ENCODE measurements around the gene PSMA6. TPM values are rescaled to one million over a fixed set of nuclear protein-coding genes. Genes with fewer than 3 reads are reported as not detected.

The PSMA6 gene
- total RNA-seq (2022) (297 and 341 TPM in 2 replicates), Bru-seq, nascent RNA (percentile 94 among the genes with signal in this experiment), BruChase-seq, experiment 1, labeled RNA remaining after a 6-hour chase (percentile 99 among the genes with signal in this experiment), BruChase-seq, experiment 2, labeled RNA remaining after a 2-hour chase (percentile 98 among the genes with signal in this experiment)
- long read RNA-seq, full-length matches to known transcripts = 681 of 702 reads
- long read RNA-seq, partial matches to known transcripts = 1 of 702 reads
- long read RNA-seq, other reads (novel, unspliced or antisense) = 20 of 702 reads

DNA sequence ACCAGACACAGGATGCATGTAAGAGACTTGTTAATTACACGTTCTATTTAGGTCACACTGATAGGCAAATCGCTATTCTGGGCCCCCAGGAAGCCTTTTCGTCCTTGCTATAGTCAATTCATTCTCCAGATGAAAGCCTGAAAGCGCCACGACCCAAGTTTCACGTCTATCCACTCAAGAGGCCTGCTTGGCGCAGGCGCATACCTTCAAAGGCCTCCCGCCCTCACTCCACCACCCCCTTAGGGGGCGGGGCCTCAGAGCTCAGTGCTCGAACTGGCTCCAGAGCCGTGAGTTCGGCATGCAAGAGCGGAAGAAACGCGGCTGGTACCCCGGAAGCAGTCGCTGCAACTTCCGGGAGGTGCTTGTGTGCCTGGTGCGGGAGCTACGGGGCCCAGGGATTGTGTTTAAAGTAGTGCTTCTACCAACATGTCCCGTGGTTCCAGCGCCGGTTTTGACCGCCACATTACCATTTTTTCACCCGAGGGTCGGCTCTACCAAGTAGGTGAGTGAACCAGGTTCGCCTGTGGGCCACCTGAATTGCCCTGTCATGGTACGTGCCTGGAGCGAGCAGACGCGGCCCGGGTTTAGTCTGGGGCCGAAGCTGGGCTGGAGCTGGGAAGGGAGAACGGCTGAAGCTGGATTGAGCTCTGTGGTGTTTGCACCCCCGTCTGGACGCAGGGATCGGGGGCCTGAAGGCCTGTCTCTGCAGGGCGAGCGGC is at the start of gene PSMA6:
Gene PSMA6, plus strand, starts transcription at position 332 of the 719 bp plus-strand sequence. Its CDS starts 95 bp downstream, at position 427.
- peaks cover 24% of the 10 kb centered on the region for H3K4me1 Mint-ChIP-seq (ENCODE audit: low read depth, unreplicated experiment)
- no peaks in the 10 kb centered on the region for H3K27me3 Mint-ChIP-seq (ENCODE audit: unreplicated experiment)
- intact Hi-C loops (cut with micrococcal nuclease; ENCODE audit: unreplicated experiment) = loop anchor here (2.0 to 10.0 kb wide), 3 partner anchors 40 to 147 kb away; no protein-coding TSS in a partner anchor
- TF ChIP-seq, protein P1, sequence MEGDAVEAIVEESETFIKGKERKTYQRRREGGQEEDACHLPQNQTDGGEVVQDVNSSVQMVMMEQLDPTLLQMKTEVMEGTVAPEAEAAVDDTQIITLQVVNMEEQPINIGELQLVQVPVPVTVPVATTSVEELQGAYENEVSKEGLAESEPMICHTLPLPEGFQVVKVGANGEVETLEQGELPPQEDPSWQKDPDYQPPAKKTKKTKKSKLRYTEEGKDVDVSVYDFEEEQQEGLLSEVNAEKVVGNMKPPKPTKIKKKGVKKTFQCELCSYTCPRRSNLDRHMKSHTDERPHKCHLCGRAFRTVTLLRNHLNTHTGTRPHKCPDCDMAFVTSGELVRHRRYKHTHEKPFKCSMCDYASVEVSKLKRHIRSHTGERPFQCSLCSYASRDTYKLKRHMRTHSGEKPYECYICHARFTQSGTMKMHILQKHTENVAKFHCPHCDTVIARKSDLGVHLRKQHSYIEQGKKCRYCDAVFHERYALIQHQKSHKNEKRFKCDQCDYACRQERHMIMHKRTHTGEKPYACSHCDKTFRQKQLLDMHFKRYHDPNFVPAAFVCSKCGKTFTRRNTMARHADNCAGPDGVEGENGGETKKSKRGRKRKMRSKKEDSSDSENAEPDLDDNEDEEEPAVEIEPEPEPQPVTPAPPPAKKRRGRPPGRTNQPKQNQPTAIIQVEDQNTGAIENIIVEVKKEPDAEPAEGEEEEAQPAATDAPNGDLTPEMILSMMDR (IDR thresholded peaks at IDR 0.05; ENCODE audit: unreplicated experiment) = no peak
- peaks cover 39% of the 10 kb centered on the region for H3K36me3 Mint-ChIP-seq (ENCODE audit: insufficient read depth, unreplicated experiment)
- CTCF ChIA-PET = interaction anchor here (0.5 to 1.3 kb wide), 13 partner anchors 9 to 702 kb away, joined by 3 to 6 read pairs (median 4); partner anchors contain the start of gene NFKBIA
- peak within 1 kb of the TSS; percentile 87 for H3K4me3 Mint-ChIP-seq (ENCODE audit: low read depth, unreplicated experiment)
- DNase-seq = peak; percentile 98
- no TSS peak for BruUV-seq (replicated peaks)
- no peaks in the 10 kb centered on the region for H3K9me3 Mint-ChIP-seq (ENCODE audit: low read depth, unreplicated experiment)
- peak within 1 kb of the TSS; percentile 78 for H3K27ac Mint-ChIP-seq (ENCODE audit: unreplicated experiment)

DNA sequence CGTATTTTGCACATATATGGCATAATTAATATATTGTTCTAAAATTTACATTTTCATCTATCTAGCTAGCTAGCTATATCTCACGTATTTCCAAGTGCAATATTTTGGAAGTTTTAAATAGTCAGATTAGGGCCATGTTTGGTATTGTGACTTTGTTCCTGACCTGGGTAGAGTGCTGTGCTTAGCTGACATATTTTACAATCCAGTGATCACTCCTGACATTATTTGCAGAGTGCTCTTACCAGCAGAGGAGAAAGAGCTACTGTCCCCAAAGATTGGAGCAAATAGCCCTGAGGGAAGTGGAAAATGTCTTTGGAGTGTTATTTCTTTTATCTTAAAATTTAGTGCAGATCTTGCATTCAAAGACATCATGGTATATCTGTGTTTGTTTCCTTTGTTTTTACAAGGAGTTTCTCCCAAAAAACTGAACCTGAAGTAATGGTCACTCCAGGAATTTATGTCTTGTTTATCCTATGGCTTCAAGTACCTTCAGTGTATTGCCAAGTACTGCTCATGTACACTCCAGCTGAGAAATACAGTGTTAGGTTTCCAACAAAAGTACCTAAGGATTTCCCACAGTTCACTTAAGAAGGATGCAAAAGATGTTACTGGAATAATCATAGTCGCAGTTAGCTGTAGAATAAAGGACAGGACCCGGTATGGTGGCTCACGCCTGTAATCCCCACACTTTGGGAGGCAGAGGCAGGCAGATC is 49.4 kb upstream of the PSMA6 start:
- intact Hi-C loops (cut with micrococcal nuclease; ENCODE audit: unreplicated experiment) = no loop called here
- no peaks in the 10 kb centered on the region for H3K27me3 Mint-ChIP-seq (ENCODE audit: unreplicated experiment)
- CTCF ChIA-PET = no interaction called here

DNA sequence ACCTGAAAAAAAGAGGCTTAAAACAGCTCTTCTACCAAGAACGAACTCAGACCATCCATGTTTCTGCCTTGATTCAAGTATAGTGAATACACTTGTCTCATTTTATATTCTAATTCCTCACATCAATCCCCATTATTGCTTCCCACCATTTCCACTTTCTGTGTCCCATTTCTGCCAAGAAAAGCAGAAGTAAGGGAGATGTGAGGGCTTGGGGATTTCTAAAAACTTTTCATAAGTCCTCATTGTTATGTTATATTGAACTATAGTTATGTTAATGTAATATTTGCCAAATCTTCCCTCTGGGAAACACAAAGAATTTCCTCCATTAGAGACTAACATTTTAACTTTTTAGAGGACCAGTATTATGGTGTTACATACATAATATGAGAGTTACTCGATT is 48.2 kb upstream of the PSMA6 start:
- DNase-seq = no peak
- Mint-ChIP-seq H3K27ac (ENCODE audit: unreplicated experiment) (no peak overlapping the region), H3K9me3 (ENCODE audit: low read depth, unreplicated experiment) (no peaks in the 10 kb centered on the region), H3K4me1 (ENCODE audit: low read depth, unreplicated experiment) (no peaks in the 10 kb centered on the region), H3K4me3 (ENCODE audit: low read depth, unreplicated experiment) (no peak overlapping the region), H3K27me3 (ENCODE audit: unreplicated experiment) (no peaks in the 10 kb centered on the region), H3K36me3 (ENCODE audit: insufficient read depth, unreplicated experiment) (no peaks in the 10 kb centered on the region)
- CTCF ChIA-PET = no interaction called here
- TF ChIP-seq, protein P1 (IDR thresholded peaks at IDR 0.05; ENCODE audit: unreplicated experiment) = no peak
- intact Hi-C loops (cut with micrococcal nuclease; ENCODE audit: unreplicated experiment) = no loop called here
- no TSS peak for BruUV-seq (replicated peaks)

More for the DNA sequence above, 49.4 kb upstream of the PSMA6 start:
- H3K9me3 Mint-ChIP-seq (ENCODE audit: low read depth, unreplicated experiment) = no peaks in the 10 kb centered on the region
- H3K36me3 Mint-ChIP-seq (ENCODE audit: insufficient read depth, unreplicated experiment) = no peaks in the 10 kb centered on the region
- no peaks in the 10 kb centered on the region for H3K4me1 Mint-ChIP-seq (ENCODE audit: low read depth, unreplicated experiment)
- H3K27ac Mint-ChIP-seq (ENCODE audit: unreplicated experiment) = no peak overlapping the region
- BruUV-seq (replicated peaks) = no TSS peak
- H3K4me3 Mint-ChIP-seq (ENCODE audit: low read depth, unreplicated experiment) = no peak overlapping the region
- DNase-seq = no peak
- TF ChIP-seq, protein P1 (IDR thresholded peaks at IDR 0.05; ENCODE audit: unreplicated experiment) = no peak

DNA sequence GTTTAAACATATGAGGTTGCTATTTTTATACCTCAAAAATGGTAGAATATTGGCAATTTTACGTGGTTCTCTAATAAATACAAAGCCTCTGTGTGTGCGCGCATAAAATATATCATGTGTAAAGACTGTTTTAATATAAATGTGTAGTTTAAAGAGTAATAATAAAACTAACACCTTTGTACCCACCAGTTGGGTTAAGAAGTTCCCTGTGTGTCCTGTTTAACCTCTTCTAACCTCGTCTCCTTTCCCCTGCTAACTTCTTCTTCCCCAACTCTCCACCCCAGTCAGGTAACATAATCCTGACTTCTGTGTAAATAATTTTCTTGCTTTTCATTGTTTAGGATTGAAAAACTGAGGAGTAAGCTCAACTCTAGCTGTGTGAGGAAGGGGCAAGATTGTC is 47.6 kb upstream of the PSMA6 start:
- Mint-ChIP-seq H3K4me3 (ENCODE audit: low read depth, unreplicated experiment) (no peak overlapping the region), H3K9me3 (ENCODE audit: low read depth, unreplicated experiment) (no peaks in the 10 kb centered on the region), H3K36me3 (ENCODE audit: insufficient read depth, unreplicated experiment) (no peaks in the 10 kb centered on the region), H3K4me1 (ENCODE audit: low read depth, unreplicated experiment) (no peaks in the 10 kb centered on the region), H3K27me3 (ENCODE audit: unreplicated experiment) (no peaks in the 10 kb centered on the region), H3K27ac (ENCODE audit: unreplicated experiment) (no peak overlapping the region)
- TF ChIP-seq, protein P1 (IDR thresholded peaks at IDR 0.05; ENCODE audit: unreplicated experiment) = no peak
- no peak for DNase-seq
- intact Hi-C loops (cut with micrococcal nuclease; ENCODE audit: unreplicated experiment) = no loop called here
- CTCF ChIA-PET = no interaction called here
- BruUV-seq (replicated peaks) = no TSS peak

All from Calu3 (cell line).